C4-2B (cell line): ENCODE results near the gene LPCAT4.

Experiments used
- H3K27ac ChIP-seq: fragments of 450-650 bp; 2 replicates; pipeline ENCODE4 v1.5.1; 2017
- CTCF ChIP-seq: fragments of 450-650 bp; conservative IDR thresholded peaks from 2 replicates; pipeline ENCODE4 v1.5.1; 2017; ENCODE audit warnings: mild to moderate bottlenecking
- ZFX ChIP-seq: fragments of 450-650 bp; IDR thresholded peaks from 2 replicates; pipeline ENCODE4 v1.6.1; 2017

LPCAT4 gene

GRCh38 chr15:34362047-34362773 is 4.8 kb downstream of the LPCAT4 start:
- TF ChIP-seq CTCF = no peak
- no peak for TF ChIP-seq ZFX
- H3K27ac ChIP-seq = no peak overlapping the region

- no peak overlapping the region for H3K27ac ChIP-seq
- TF ChIP-seq ZFX (no peak), CTCF (no peak)
These were observed 5.7 kb downstream of the LPCAT4 start for GRCh38 chr15:34361278-34361677.

- 0 out of 2 replicates have a peak, but pooled peaks have one; percentile 8 for TF ChIP-seq CTCF
- TF ChIP-seq ZFX = no peak
- H3K27ac ChIP-seq = no peak overlapping the region
These were observed 6.7 kb downstream of the LPCAT4 start for GRCh38 chr15:34360298-34360697.

- TF ChIP-seq CTCF = no peak
- no peak for TF ChIP-seq ZFX
- H3K27ac ChIP-seq = no peak overlapping the region
These were observed 7.6 kb downstream of the LPCAT4 start for GRCh38 chr15:34359416-34359815.

GRCh38 chr15:34358948-34359347 is 8.0 kb downstream of the LPCAT4 start:
- no peak overlapping the region for H3K27ac ChIP-seq
- no peak for TF ChIP-seq CTCF
- TF ChIP-seq ZFX = no peak

GRCh38 chr15:34358367-34358766 is 8.6 kb downstream of the LPCAT4 start:
- H3K27ac ChIP-seq = no peak overlapping the region
- TF ChIP-seq ZFX (no peak), CTCF (no peak; the same call in 1 of the 2 replicates)

- H3K27ac ChIP-seq = no peak overlapping the region
- TF ChIP-seq ZFX = no peak
- no peak for TF ChIP-seq CTCF
These were observed 9.3 kb downstream of the LPCAT4 start for GRCh38 chr15:34357653-34358052.
